Measurements from ENCODE around the gene ATR.

- no peak for TF ChIP-seq POLR2A (IDR thresholded peaks at IDR 0.05)
- TF ChIP-seq, protein P1, sequence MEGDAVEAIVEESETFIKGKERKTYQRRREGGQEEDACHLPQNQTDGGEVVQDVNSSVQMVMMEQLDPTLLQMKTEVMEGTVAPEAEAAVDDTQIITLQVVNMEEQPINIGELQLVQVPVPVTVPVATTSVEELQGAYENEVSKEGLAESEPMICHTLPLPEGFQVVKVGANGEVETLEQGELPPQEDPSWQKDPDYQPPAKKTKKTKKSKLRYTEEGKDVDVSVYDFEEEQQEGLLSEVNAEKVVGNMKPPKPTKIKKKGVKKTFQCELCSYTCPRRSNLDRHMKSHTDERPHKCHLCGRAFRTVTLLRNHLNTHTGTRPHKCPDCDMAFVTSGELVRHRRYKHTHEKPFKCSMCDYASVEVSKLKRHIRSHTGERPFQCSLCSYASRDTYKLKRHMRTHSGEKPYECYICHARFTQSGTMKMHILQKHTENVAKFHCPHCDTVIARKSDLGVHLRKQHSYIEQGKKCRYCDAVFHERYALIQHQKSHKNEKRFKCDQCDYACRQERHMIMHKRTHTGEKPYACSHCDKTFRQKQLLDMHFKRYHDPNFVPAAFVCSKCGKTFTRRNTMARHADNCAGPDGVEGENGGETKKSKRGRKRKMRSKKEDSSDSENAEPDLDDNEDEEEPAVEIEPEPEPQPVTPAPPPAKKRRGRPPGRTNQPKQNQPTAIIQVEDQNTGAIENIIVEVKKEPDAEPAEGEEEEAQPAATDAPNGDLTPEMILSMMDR (IDR thresholded peaks at IDR 0.05 in 4 of 5, conservative IDR thresholded peaks at IDR 0.05 in 1 of 5), result no peak
Observed at GRCh38 chr3:142481196-142481595, 97.3 kb downstream of the ATR start.
